ENCODE results near the gene CTNNA1.

Gene CTNNA1

DNA sequence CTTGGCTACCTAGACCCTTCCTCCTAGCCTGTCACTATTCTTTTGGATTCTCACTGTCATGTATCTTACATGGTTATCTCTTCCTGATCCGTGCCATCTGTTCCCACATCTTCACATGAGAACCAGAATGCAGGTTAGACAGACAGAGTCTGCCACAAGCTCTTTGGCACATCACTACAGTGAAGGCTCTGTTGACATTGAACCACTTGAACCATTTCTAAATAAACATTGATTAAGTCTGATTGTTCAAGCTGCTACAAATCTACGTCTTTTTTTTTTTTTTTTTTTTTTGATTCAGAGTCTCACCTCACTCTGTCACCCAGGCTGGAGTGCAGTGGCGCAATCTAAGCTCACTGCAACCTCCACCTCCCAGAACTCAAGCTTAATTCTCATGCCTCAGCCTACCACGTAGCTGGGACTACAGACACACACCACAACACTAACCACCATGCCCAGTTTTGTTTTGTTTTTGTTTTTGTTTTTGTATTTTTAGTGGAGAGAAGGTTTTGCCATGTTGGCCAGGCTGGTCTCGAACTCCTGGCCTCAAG lies 207.0 kb downstream of the CTNNA1 start:
- no peaks in the 10 kb centered on the region for H3K9me3 ChIP-seq (ENCODE audit: insufficient read depth, low read depth, low read length)
- no peak overlapping the region for H3K9ac ChIP-seq (ENCODE audit: low read depth, low read length, poor library complexity, severe bottlenecking)
- H3F3A ChIP-seq (ENCODE audit: low read depth), result no peaks in the 10 kb centered on the region
- H3K4me3 ChIP-seq (ENCODE audit: low read length, poor library complexity, severe bottlenecking), result no peak overlapping the region
- no peaks in the 10 kb centered on the region for H3K79me2 ChIP-seq (ENCODE audit: insufficient read depth, low read length)
- no peaks in the 10 kb centered on the region for H3K27me3 ChIP-seq (ENCODE audit: insufficient read depth, low read length, poor library complexity, severe bottlenecking)
- peaks cover 10% of the 10 kb centered on the region for H3K4me1 ChIP-seq (ENCODE audit: insufficient read depth, low read length, poor library complexity, severe bottlenecking)
- H3K9me2 ChIP-seq (replicated peaks; ENCODE audit: low read depth, low read length), result no peaks in the 10 kb centered on the region
- H3K36me3 ChIP-seq (ENCODE audit: insufficient read depth, low read length), result no peaks in the 10 kb centered on the region
- TF ChIP-seq EZH2phosphoT487 (IDR thresholded peaks at IDR 0.05; ENCODE audit: borderline replicate concordance), result no peak
- TF ChIP-seq, protein P1, sequence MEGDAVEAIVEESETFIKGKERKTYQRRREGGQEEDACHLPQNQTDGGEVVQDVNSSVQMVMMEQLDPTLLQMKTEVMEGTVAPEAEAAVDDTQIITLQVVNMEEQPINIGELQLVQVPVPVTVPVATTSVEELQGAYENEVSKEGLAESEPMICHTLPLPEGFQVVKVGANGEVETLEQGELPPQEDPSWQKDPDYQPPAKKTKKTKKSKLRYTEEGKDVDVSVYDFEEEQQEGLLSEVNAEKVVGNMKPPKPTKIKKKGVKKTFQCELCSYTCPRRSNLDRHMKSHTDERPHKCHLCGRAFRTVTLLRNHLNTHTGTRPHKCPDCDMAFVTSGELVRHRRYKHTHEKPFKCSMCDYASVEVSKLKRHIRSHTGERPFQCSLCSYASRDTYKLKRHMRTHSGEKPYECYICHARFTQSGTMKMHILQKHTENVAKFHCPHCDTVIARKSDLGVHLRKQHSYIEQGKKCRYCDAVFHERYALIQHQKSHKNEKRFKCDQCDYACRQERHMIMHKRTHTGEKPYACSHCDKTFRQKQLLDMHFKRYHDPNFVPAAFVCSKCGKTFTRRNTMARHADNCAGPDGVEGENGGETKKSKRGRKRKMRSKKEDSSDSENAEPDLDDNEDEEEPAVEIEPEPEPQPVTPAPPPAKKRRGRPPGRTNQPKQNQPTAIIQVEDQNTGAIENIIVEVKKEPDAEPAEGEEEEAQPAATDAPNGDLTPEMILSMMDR (conservative IDR thresholded peaks at IDR 0.05; ENCODE audit: low read length), result no peak
- no peak overlapping the region for H3K4me2 ChIP-seq (ENCODE audit: low read depth, low read length, poor library complexity, severe bottlenecking)
- no peaks in the 10 kb centered on the region for H4K20me1 ChIP-seq (ENCODE audit: insufficient read depth, low read length, poor library complexity, severe bottlenecking)
- no peak overlapping the region for H2AFZ ChIP-seq (ENCODE audit: low read length)

GRCh38 chr5:138961221-138961620 lies 208.0 kb downstream of the CTNNA1 start:
- no peaks in the 10 kb centered on the region for H3K36me3 ChIP-seq (ENCODE audit: insufficient read depth, low read length)
- H3K27me3 ChIP-seq (ENCODE audit: insufficient read depth, low read length, poor library complexity, severe bottlenecking), result no peaks in the 10 kb centered on the region
- no peaks in the 10 kb centered on the region for H3K79me2 ChIP-seq (ENCODE audit: insufficient read depth, low read length)
- H2AFZ ChIP-seq (ENCODE audit: low read length), result no peak overlapping the region
- H4K20me1 ChIP-seq (ENCODE audit: insufficient read depth, low read length, poor library complexity, severe bottlenecking), result no peaks in the 10 kb centered on the region
- H3F3A ChIP-seq (ENCODE audit: low read depth), result no peaks in the 10 kb centered on the region
- H3K9me2 ChIP-seq (replicated peaks; ENCODE audit: low read depth, low read length), result no peaks in the 10 kb centered on the region
- H3K9me3 ChIP-seq (ENCODE audit: insufficient read depth, low read depth, low read length), result no peaks in the 10 kb centered on the region
- peaks cover 19% of the 10 kb centered on the region for H3K4me1 ChIP-seq (ENCODE audit: insufficient read depth, low read length, poor library complexity, severe bottlenecking)
- no peak for TF ChIP-seq EZH2phosphoT487 (IDR thresholded peaks at IDR 0.05; ENCODE audit: borderline replicate concordance)
- TF ChIP-seq, protein P1 (conservative IDR thresholded peaks at IDR 0.05; ENCODE audit: low read length), result no peak
- H3K4me2 ChIP-seq (ENCODE audit: low read depth, low read length, poor library complexity, severe bottlenecking), result no peak overlapping the region
- H3K9ac ChIP-seq (ENCODE audit: low read depth, low read length, poor library complexity, severe bottlenecking), result no peak overlapping the region
- no peak overlapping the region for H3K4me3 ChIP-seq (ENCODE audit: low read length, poor library complexity, severe bottlenecking)

DNA sequence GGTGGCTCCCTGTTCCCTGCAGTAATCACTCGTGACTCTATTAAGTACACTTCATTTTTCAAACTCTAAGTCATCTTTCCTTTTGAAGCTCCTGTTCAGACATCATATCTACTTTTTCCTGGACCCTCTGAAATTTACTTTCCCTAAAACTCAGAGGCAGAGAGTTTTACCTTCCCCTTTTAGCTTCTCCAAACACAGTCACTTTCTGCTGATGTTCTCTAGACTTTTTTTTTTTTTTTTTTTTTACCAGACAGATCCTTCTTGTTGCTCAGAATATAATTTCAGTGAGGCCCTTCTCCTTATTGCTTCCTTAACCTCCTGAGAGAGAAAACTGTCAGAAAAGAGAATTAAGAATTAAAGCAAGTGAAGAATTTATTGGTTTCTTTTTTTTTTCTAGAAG lies 208.5 kb downstream of the CTNNA1 start:
- no peaks in the 10 kb centered on the region for H3K27me3 ChIP-seq (ENCODE audit: insufficient read depth, low read length, poor library complexity, severe bottlenecking)
- TF ChIP-seq, protein P1 (conservative IDR thresholded peaks at IDR 0.05; ENCODE audit: low read length), result no peak
- no peak for TF ChIP-seq EZH2phosphoT487 (IDR thresholded peaks at IDR 0.05; ENCODE audit: borderline replicate concordance)
- H3F3A ChIP-seq (ENCODE audit: low read depth), result no peaks in the 10 kb centered on the region
- H3K9ac ChIP-seq (ENCODE audit: low read depth, low read length, poor library complexity, severe bottlenecking), result no peak overlapping the region
- H3K4me3 ChIP-seq (ENCODE audit: low read length, poor library complexity, severe bottlenecking), result no peak overlapping the region
- H3K9me2 ChIP-seq (replicated peaks; ENCODE audit: low read depth, low read length), result no peaks in the 10 kb centered on the region
- H4K20me1 ChIP-seq (ENCODE audit: insufficient read depth, low read length, poor library complexity, severe bottlenecking), result no peaks in the 10 kb centered on the region
- peaks cover 24% of the 10 kb centered on the region for H3K4me1 ChIP-seq (ENCODE audit: insufficient read depth, low read length, poor library complexity, severe bottlenecking)
- H2AFZ ChIP-seq (ENCODE audit: low read length), result no peak overlapping the region
- H3K9me3 ChIP-seq (ENCODE audit: insufficient read depth, low read depth, low read length), result no peaks in the 10 kb centered on the region
- H3K36me3 ChIP-seq (ENCODE audit: insufficient read depth, low read length), result no peaks in the 10 kb centered on the region
- no peak overlapping the region for H3K4me2 ChIP-seq (ENCODE audit: low read depth, low read length, poor library complexity, severe bottlenecking)
- H3K79me2 ChIP-seq (ENCODE audit: insufficient read depth, low read length), result no peaks in the 10 kb centered on the region
